HUES64 (cell line): ENCODE results near the gene DRAXIN.

Experiments used
- H3K27ac ChIP-seq: 2 replicates; pipeline ENCODE4 v1.7.0; 2013; ENCODE audit warnings: low read depth, low read length, inconsistent platforms
- H3K27me3 ChIP-seq: 2 replicates; pipeline ENCODE4 v1.6.1; 2013; ENCODE audit warnings: mild to moderate bottlenecking, low read length; ENCODE audit not compliant: insufficient read depth
- H3K36me3 ChIP-seq: 2 replicates; pipeline ENCODE4 v1.6.1; 2013; ENCODE audit warnings: mild to moderate bottlenecking, low read length; ENCODE audit not compliant: insufficient read depth
- H3K4me1 ChIP-seq: 2 replicates; pipeline ENCODE4 v1.6.1; 2013; ENCODE audit warnings: mild to moderate bottlenecking, low read length, moderate library complexity; ENCODE audit not compliant: insufficient read depth
- H3K4me3 ChIP-seq: 2 replicates; pipeline ENCODE4 v1.5.1; 2013; ENCODE audit warnings: mild to moderate bottlenecking, low read length, moderate library complexity
- H3K9ac ChIP-seq: 2 replicates; pipeline ENCODE4 v1.6.1; 2013; ENCODE audit warnings: mild to moderate bottlenecking, low read depth, low read length
- H3K9me3 ChIP-seq: 2 replicates; pipeline ENCODE4 v1.6.1; 2013; ENCODE audit warnings: low read depth, low read length; ENCODE audit not compliant: insufficient read depth
- WGBS: fragments of 150-250, 120-280 bp; methylation state at CpG from one replicate; pipeline ENCODE4 v1.1.7; 2013; ENCODE audit warnings: missing lambda C conversion rate; 5-methylcytosine and 5-hydroxymethylcytosine counted together

Gene DRAXIN

DNA sequence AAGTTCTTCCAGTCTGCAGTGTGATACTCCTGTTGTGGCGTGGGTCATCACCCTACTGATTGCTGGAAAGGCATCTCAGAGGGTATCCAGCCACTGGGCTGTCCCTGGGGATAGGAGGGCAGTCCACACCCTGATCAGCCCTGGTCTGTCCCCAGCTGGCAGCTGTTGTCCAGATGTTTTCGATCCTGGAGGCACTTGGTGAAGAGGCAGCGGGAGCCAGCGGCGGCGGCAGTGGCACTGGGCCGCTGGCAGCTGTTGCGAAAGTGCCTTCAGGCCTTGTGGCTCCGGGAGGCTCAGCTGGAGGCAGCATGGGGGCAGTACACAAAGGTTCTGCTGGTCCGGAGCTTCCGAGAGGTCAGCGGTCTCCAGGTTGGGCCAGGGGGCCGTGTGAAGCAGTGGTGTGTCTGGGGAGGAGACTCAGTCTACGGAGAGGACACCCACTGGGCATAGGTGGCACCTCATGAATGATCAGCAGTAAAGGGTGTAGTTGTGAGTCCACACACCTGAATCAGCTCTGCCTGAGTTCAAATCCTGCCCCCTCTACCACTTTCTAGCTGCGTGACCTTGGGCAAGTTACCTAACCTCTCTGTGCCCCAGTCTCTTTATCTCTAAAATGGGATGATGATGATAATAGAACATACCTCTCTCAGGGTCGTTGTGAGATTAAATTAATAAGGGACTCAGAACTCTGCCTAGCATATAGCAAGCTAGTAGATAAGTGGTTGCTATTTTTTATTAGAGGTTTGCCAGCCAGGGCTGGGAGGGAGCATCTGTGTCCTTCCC is 76.6 kb downstream of the DRAXIN start:
- no peak overlapping the region for H3K9ac ChIP-seq
- H3K36me3 ChIP-seq: no peaks in the 10 kb centered on the region
- H3K4me1 ChIP-seq: no peaks in the 10 kb centered on the region
- H3K4me3 ChIP-seq: no peak overlapping the region
- H3K27ac ChIP-seq: no peak overlapping the region
- H3K27me3 ChIP-seq: no peaks in the 10 kb centered on the region; the same call in none of the 2 replicates
- H3K9me3 ChIP-seq: no peaks in the 10 kb centered on the region
- 81% methylated on average over 16 of the region's 16 CpGs for WGBS

DNA sequence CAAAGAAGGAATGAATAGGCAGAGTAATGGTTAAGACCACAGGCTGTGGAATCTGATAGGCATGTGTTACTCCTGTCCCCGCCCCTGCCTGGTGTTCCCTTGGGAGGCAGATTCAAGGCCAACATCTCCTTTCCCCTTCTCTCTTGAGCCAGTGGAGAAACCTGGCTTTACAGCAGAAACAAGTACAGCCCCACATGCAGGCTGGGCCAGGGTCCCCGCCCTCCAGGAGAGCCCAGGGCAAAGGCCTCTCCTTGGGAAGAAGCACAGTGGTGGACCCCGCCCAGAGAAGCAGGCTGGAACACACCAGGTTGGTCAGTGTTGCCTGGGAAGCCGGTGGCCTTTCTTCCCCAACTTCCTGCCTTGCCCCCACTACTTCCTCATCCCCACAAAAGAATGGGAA is 77.3 kb downstream of the DRAXIN start:
- Histone ChIP-seq H3K9ac (no peak overlapping the region), H3K36me3 (no peaks in the 10 kb centered on the region)

DNA sequence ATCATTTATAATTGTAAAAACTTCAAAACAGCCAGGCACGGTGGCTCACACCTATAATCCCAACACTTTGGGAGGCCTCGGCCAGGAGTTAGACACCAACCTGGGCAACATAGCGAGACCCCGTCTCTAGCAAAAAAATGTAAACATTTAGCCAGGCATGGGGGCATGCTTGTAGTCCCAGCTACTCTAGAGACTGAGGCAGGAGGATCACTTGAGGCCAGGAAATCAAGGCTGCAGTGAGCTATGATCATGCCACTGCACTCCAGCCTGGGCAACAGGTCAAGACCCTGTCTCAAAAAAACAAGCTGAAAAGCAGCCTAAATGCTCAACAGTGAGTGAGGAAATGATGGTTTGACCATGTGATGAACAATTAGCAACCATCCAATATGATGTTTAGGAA is 77.8 kb downstream of the DRAXIN start:
- Histone ChIP-seq H3K36me3 (no peaks in the 10 kb centered on the region), H3K27ac (no peak overlapping the region), H3K4me1 (no peaks in the 10 kb centered on the region), H3K9me3 (no peaks in the 10 kb centered on the region), H3K4me3 (no peak overlapping the region), H3K27me3 (no peaks in the 10 kb centered on the region; the same call in 1 of the 2 replicates), H3K9ac (no peak overlapping the region)
- 91% methylated on average over 4 of the region's 4 CpGs for WGBS

More for the DNA sequence above, 77.3 kb downstream of the DRAXIN start:
- H3K4me1 ChIP-seq: no peaks in the 10 kb centered on the region
- H3K9me3 ChIP-seq: no peaks in the 10 kb centered on the region
- H3K27me3 ChIP-seq: no peaks in the 10 kb centered on the region; the same call in none of the 2 replicates
- WGBS: 78% methylated on average over 4 of the region's 4 CpGs
- H3K4me3 ChIP-seq: no peak overlapping the region
- H3K27ac ChIP-seq: no peak overlapping the region

DNA sequence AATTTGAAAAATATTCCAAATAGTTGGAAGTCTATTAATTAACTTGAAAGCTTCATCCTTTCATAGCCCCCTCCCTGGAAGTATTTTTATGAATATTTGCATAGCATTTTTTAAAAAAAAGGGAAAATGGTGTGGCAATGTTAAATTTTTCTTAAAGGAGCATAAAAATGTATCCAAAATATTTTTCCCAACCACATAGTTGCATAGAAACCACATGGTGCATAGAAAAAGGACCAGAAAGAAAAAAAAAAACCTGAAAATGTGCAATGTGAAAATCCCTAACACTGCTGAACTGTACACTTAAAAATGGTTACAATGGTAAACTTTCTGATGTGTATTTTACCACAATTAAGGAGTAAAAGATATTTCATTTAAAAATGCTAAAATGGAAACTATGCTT is 78.5 kb downstream of the DRAXIN start:
- no peaks in the 10 kb centered on the region for H3K9me3 ChIP-seq
- no peak overlapping the region for H3K9ac ChIP-seq
- no peaks in the 10 kb centered on the region for H3K36me3 ChIP-seq
- H3K4me3 ChIP-seq: no peak overlapping the region
- no peak overlapping the region for H3K27ac ChIP-seq
- no peaks in the 10 kb centered on the region for H3K4me1 ChIP-seq
- no peaks in the 10 kb centered on the region; the same call in 1 of the 2 replicates for H3K27me3 ChIP-seq

DNA sequence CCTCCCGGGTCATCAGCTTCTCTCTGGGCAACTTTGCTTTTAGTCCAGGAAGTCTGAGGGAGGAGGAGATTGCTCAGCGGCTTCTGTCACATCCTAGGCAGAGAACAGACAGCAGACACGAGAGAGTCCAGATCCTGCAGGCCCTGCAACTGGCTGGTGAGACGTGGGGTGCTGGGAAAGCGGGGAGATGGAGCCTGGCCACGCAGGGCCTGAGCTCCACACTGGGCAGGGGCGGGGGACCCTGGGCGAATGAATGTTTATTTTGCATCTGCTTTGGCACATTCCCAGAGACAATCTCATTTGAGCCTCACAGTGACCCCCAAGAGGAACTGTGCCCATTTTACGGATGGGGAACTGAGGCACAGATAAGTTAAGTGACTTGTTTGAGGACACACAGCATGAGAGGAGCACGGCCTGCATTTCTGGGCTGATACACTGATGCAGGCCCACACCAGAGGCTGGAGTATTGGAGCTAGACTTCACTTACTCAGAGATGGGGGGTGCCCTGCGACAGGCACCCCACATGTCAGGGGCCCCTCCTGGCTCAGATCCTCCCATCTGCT is 80.1 kb downstream of the DRAXIN start:
- Histone ChIP-seq H3K27ac (no peak overlapping the region), H3K9ac (no peak overlapping the region)
- WGBS: 81% methylated on average over 11 of the region's 11 CpGs

DNA sequence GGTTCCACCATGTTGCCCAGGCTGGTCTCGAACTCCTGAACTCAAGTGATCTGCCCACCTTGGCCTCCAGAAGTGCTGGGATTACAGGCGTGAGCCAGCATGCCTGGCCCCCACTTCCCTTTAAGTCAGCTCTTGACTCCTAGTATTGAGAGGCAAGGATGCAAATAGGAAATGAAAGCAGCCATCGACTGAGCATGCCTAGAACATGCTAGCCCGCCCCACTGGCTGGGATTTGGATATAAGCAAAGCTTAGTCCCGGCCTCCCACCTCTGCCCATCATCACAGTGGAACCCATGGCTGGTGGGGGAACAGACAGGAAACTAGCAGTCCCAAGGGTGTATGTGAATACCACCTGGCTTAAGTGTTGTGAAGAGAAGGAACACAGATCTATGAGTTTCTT is 80.9 kb downstream of the DRAXIN start:
- WGBS: 90% methylated on average over 5 of the region's 5 CpGs
- no peak overlapping the region for H3K4me3 ChIP-seq

More for the DNA sequence above, 80.1 kb downstream of the DRAXIN start:
- no peaks in the 10 kb centered on the region for H3K36me3 ChIP-seq
- H3K9me3 ChIP-seq: no peaks in the 10 kb centered on the region
- H3K4me1 ChIP-seq: no peaks in the 10 kb centered on the region
- H3K27me3 ChIP-seq: no peaks in the 10 kb centered on the region; the same call in 1 of the 2 replicates
- H3K4me3 ChIP-seq: no peak overlapping the region

DNA sequence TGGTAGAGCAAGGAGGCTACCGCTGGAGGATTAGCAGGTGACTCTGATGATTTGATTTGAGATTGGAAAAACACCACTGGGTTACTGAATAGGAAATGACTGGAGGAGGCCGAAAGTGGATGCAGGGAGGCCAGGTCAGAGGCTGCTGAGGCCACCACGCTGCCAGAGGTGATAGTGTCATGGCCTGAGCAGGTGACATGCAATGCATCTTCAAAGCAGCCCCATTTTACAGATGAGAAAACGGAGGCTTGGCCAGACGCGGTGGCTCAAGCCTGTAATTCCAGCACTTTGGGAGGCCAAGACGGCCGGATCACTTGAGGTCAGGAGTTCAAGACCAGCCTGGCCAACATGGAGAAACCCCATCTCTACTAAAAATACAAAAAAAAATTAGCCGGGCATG is 83.2 kb downstream of the DRAXIN start:
- no peaks in the 10 kb centered on the region for H3K36me3 ChIP-seq
- H3K4me1 ChIP-seq: no peaks in the 10 kb centered on the region
- 91% methylated on average over 9 of the region's 9 CpGs for WGBS
- H3K27ac ChIP-seq: no peak overlapping the region
- H3K4me3 ChIP-seq: no peak overlapping the region
- no peaks in the 10 kb centered on the region for H3K9me3 ChIP-seq
- no peaks in the 10 kb centered on the region for H3K27me3 ChIP-seq
- no peak overlapping the region for H3K9ac ChIP-seq

More for the DNA sequence above, 80.9 kb downstream of the DRAXIN start:
- Histone ChIP-seq H3K27me3 (no peaks in the 10 kb centered on the region), H3K9ac (no peak overlapping the region), H3K4me1 (no peaks in the 10 kb centered on the region), H3K27ac (no peak overlapping the region), H3K36me3 (no peaks in the 10 kb centered on the region), H3K9me3 (no peaks in the 10 kb centered on the region)
